ENCODE results near the gene FAXDC2. TPM values are rescaled to one million over a fixed set of nuclear protein-coding genes. Genes with fewer than 3 reads are reported as not detected.

Gene FAXDC2
- total and polyA plus RNA-seq, 2 of the 13 experiments (the other 11 are each of a cell fraction or from before 2014, with no cell fraction given), result 4.7 to 58.8 TPM

DNA sequence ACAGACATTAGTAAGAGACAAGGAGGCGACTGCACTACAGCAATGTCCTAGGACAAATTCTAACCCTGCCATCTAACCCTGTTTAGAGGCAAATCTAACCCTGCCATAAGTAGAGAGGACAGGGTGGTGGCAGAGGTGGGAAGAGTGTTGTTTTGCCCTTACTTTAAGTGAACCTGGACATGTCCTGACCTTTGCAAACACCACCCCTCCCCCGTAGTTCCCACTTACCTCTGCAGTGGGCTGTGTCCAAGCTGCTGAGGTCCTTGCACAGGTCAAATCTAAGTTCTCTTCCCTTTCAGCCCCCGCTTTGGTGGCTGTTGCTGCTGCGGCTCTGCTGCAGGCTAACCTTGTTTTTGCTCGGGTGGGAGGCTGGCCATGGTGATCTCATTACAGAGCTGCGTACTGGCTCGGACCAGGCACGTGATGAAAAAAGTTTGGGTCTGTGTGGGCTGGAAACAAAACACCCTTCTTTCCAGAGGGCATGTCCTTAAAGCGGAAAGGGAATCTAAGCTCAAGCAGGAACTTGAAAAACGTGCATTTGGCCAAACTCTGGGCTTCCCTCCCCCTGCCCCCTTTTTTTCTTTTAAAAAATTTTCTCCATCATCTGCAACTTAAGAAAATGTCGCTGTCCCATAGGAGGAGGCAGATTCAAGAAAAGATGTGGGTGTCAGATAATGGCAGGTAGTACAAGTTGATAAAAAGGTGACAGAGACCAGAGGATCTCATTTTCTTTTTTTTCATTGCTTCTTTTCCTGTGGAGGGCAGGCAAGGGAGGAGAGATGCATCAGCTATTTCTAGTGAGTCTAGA lies at the start of gene FAXDC2 (continued):
- TF ChIP-seq, protein P1, sequence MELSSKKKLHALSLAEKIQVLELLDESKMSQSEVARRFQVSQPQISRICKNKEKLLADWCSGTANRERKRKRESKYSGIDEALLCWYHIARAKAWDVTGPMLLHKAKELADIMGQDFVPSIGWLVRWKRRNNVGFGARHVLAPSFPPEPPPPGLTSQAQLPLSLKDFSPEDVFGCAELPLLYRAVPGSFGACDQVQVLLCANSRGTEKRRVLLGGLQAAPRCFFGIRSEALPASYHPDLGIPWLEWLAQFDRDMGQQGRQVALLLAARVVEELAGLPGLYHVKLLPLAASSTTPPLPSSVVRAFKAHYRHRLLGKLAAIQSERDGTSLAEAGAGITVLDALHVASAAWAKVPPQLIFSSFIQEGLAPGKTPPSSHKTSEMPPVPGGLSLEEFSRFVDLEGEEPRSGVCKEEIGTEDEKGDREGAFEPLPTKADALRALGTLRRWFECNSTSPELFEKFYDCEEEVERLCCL (CRISPR knock-in tag; IDR thresholded peaks at IDR 0.05; ENCODE audit: borderline replicate concordance), result no peak
- TF ChIP-seq, protein P2, sequence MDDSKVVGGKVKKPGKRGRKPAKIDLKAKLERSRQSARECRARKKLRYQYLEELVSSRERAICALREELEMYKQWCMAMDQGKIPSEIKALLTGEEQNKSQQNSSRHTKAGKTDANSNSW (CRISPR knock-in tag; IDR thresholded peaks at IDR 0.05; ENCODE audit: borderline replicate concordance), result no peak
- TF ChIP-seq, protein P3, sequence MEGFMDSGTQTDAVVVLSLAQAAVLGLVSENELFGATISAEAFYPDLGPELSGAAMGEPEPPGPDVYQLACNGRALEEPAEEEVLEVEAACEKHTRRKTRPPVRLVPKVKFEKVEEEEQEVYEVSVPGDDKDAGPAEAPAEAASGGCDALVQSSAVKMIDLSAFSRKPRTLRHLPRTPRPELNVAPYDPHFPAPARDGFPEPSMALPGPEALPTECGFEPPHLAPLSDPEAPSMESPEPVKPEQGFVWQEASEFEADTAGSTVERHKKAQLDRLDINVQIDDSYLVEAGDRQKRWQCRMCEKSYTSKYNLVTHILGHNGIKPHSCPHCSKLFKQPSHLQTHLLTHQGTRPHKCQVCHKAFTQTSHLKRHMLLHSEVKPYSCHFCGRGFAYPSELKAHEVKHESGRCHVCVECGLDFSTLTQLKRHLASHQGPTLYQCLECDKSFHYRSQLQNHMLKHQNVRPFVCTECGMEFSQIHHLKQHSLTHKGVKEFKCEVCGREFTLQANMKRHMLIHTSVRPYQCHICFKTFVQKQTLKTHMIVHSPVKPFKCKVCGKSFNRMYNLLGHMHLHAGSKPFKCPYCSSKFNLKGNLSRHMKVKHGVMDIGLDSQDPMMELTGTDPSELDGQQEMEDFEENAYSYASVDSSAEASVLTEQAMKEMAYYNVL (CRISPR knock-in tag; IDR thresholded peaks at IDR 0.05; ENCODE audit: borderline replicate concordance), result peak; percentile 74; the same call in 1 of the 2 replicates
- TF ChIP-seq PTBP1 (IDR thresholded peaks at IDR 0.05; ENCODE audit: low read depth, low read length, poor library complexity, severe bottlenecking) (no peak), JDP2 (CRISPR knock-in tag; IDR thresholded peaks at IDR 0.05; ENCODE audit: borderline replicate concordance) (no peak), SMAD1 (CRISPR knock-in tag; IDR thresholded peaks at IDR 0.05; ENCODE audit: borderline replicate concordance, low read depth) (0 out of 2 replicates have a peak, but pooled peaks have one; percentile 35), ZFX (CRISPR knock-in tag; IDR thresholded peaks at IDR 0.05; ENCODE audit: low read depth) (peak; percentile 25; the same call in 1 of the 2 replicates), ZNF44 (CRISPR knock-in tag; IDR thresholded peaks at IDR 0.05) (no peak), BRCA1 (CRISPR knock-in tag; IDR thresholded peaks at IDR 0.05) (no peak), ZNF451 (CRISPR knock-in tag; IDR thresholded peaks at IDR 0.05) (0 out of 2 replicates have a peak, but pooled peaks have one; percentile 38), ZNF251 (CRISPR knock-in tag; IDR thresholded peaks at IDR 0.05) (no peak), RELA (CRISPR knock-in tag; IDR thresholded peaks at IDR 0.05) (no peak), ZEB1 (IDR thresholded peaks at IDR 0.05; ENCODE audit: insufficient replicate concordance, low read depth) (no peak), ZFP37 (CRISPR knock-in tag; IDR thresholded peaks at IDR 0.05; ENCODE audit: borderline replicate concordance) (0 out of 2 replicates have a peak, but pooled peaks have one; percentile 38), FOXO1 (CRISPR knock-in tag; IDR thresholded peaks at IDR 0.05) (no peak; the same call in 1 of the 2 replicates), ZNF713 (CRISPR knock-in tag; IDR thresholded peaks at IDR 0.05) (no peak), SKI (IDR thresholded peaks at IDR 0.05; ENCODE audit: partially characterized antibody) (no peak), SIX4 (CRISPR knock-in tag; IDR thresholded peaks at IDR 0.05) (0 out of 2 replicates have a peak, but pooled peaks have one; percentile 49), ZNF598 (CRISPR knock-in tag; IDR thresholded peaks at IDR 0.05; ENCODE audit: borderline replicate concordance) (no peak), JUND (CRISPR knock-in tag; IDR thresholded peaks at IDR 0.05) (peak; percentile 22)
- TF ChIP-seq, protein P4, sequence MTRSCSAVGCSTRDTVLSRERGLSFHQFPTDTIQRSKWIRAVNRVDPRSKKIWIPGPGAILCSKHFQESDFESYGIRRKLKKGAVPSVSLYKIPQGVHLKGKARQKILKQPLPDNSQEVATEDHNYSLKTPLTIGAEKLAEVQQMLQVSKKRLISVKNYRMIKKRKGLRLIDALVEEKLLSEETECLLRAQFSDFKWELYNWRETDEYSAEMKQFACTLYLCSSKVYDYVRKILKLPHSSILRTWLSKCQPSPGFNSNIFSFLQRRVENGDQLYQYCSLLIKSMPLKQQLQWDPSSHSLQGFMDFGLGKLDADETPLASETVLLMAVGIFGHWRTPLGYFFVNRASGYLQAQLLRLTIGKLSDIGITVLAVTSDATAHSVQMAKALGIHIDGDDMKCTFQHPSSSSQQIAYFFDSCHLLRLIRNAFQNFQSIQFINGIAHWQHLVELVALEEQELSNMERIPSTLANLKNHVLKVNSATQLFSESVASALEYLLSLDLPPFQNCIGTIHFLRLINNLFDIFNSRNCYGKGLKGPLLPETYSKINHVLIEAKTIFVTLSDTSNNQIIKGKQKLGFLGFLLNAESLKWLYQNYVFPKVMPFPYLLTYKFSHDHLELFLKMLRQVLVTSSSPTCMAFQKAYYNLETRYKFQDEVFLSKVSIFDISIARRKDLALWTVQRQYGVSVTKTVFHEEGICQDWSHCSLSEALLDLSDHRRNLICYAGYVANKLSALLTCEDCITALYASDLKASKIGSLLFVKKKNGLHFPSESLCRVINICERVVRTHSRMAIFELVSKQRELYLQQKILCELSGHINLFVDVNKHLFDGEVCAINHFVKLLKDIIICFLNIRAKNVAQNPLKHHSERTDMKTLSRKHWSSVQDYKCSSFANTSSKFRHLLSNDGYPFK (CRISPR knock-in tag; IDR thresholded peaks at IDR 0.05; ENCODE audit: borderline replicate concordance), result peak; percentile 28; the same call in 1 of the 2 replicates
- TF ChIP-seq, protein P5, sequence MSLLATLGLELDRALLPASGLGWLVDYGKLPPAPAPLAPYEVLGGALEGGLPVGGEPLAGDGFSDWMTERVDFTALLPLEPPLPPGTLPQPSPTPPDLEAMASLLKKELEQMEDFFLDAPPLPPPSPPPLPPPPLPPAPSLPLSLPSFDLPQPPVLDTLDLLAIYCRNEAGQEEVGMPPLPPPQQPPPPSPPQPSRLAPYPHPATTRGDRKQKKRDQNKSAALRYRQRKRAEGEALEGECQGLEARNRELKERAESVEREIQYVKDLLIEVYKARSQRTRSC (CRISPR knock-in tag; IDR thresholded peaks at IDR 0.05; ENCODE audit: low read depth), result no peak

Measured in HepG2 (cell line).